ENCODE data around the gene C2orf42.
A peak's percentile ranks its signal among the peaks of the same experiment; 100 is the strongest.

C2orf42 gene

DNA sequence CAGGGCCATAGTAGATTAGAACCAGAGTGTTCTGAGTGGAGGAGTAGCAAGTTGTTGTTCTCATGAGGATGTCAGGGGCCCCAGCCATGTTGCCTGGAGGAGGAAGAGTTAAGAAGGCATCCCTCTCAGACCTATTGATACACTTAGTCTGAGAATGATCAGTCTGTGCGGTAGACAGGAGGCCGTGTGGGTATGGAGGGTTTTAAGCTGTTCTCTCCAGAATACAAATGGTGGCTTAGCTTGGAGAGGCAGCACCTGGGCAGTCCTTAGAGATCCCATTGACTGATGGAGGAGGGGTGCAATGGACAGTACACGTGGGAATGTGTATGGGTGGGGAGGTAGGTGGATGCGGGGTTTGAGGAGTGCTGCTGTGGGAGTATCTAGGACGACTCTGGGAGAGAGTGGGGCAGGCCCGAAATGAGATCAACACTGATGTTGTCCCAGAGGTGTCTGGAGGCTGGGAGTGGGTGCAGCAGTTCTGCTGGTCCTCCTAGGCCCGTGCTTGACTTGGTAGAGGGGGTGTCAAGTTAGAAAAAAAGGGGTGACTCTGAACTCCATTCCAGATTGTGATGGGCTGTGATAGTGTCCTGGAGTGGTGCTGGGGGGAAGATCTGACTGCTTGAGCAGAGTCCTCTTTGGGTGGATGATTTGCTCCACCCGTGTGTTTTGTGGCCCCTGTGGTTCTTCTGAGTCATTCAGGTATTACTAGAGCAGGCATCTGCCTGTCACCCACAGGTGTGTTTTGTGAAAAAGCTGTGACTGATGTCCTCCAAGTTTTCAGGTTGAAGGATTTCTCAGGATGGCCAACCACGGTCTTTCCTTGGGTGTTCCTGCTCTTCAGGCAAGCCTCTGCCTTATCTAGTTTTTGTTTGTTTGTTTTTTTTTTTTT, 44.7 kb downstream of the C2orf42 start:
- peak; percentile 48 for DNase-seq (ENCODE audit: low spot score)
- in situ Hi-C loops (cut with MboI; ENCODE audit: low pct_unique_long_range_greater_than_20kb, low sequenced_read_pairs, unreplicated experiment), result loop anchor here (10.0 kb wide), 1 partner anchor 231 kb away; the partner anchor contains the start of gene MXD1
- TF ChIP-seq, protein P1, sequence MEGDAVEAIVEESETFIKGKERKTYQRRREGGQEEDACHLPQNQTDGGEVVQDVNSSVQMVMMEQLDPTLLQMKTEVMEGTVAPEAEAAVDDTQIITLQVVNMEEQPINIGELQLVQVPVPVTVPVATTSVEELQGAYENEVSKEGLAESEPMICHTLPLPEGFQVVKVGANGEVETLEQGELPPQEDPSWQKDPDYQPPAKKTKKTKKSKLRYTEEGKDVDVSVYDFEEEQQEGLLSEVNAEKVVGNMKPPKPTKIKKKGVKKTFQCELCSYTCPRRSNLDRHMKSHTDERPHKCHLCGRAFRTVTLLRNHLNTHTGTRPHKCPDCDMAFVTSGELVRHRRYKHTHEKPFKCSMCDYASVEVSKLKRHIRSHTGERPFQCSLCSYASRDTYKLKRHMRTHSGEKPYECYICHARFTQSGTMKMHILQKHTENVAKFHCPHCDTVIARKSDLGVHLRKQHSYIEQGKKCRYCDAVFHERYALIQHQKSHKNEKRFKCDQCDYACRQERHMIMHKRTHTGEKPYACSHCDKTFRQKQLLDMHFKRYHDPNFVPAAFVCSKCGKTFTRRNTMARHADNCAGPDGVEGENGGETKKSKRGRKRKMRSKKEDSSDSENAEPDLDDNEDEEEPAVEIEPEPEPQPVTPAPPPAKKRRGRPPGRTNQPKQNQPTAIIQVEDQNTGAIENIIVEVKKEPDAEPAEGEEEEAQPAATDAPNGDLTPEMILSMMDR (IDR thresholded peaks at IDR 0.05; ENCODE audit: extremely low read depth, insufficient read depth, missing control alignments), result no peak

DNA sequence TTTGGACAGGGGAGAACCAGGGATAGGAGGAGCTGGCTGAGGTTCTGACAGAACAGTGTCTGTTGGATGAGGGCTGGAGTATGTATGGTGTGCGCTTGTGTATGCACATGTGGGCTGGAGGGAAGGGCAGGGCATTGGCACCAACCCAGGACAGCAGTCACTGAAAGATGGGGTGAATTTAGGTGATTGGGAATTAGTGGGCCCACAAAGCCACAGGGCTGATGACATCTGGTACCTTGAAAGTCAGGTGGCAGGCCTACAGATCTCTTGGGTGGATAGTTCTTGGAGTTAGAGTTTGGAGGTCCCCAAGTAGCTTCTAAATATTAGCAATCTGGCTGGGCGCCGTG, 45.7 kb downstream of the C2orf42 start:
- in situ Hi-C loops (cut with MboI; ENCODE audit: low pct_unique_long_range_greater_than_20kb, low sequenced_read_pairs, unreplicated experiment), result loop anchor here (10.0 kb wide), 1 partner anchor 230 kb away; the partner anchor contains the start of gene MXD1

GRCh38 chr2:70144443-70145143, 46.2 kb downstream of the C2orf42 start:
- TF ChIP-seq, protein P1 (IDR thresholded peaks at IDR 0.05; ENCODE audit: extremely low read depth, insufficient read depth, missing control alignments), result no peak
- DNase-seq (ENCODE audit: low spot score), result no peak
- in situ Hi-C loops (cut with MboI; ENCODE audit: low pct_unique_long_range_greater_than_20kb, low sequenced_read_pairs, unreplicated experiment), result loop anchor here (10.0 kb wide), 1 partner anchor 230 kb away; the partner anchor contains the start of gene MXD1

More for the DNA sequence above, 45.7 kb downstream of the C2orf42 start:
- no peak for DNase-seq (ENCODE audit: low spot score)
- TF ChIP-seq, protein P1 (IDR thresholded peaks at IDR 0.05; ENCODE audit: extremely low read depth, insufficient read depth, missing control alignments), result no peak

- in situ Hi-C loops (cut with MboI; ENCODE audit: low pct_unique_long_range_greater_than_20kb, low sequenced_read_pairs, unreplicated experiment), result loop anchor here (10.0 kb wide), 1 partner anchor 229 kb away; the partner anchor contains the start of gene MXD1
- TF ChIP-seq, protein P1 (IDR thresholded peaks at IDR 0.05; ENCODE audit: extremely low read depth, insufficient read depth, missing control alignments), result no peak
- DNase-seq (ENCODE audit: low spot score), result no peak
Measured at GRCh38 chr2:70143314-70144150, 47.3 kb downstream of the C2orf42 start.

DNA sequence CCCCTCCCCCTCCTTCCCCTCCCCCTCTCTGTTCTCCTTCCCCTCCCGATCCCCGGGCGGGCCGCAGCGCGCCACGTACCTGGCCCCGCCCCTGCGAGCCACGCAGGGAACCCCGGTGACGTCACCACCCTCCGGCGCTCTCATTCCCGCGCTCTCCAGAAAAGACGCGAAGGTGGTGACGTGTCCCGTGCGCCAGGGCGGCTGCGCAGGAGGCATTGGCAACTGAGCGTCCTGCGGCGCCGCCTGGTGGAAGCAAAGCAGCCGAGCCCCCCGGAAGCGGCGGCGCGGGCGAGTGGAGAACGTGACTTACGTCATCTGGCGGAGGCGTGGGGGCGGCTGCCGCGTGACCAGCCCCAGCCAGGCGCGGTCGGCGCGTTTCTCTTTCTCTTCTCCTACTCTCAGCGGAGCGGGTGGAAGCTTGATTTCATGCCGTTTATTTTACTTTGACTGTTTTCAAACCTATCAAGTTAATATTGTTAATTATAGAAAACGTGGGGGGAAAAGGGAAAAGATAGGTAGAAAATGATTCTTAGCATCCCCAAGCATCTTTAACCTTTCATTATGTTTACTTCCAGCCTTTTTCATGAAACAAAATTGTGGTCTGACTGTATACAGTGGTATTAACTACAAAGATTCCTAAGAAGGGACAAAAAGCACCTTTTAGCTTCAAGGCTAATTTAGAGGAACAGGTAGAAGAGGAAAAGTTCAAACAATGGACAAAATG, 48.1 kb downstream of the C2orf42 start:
- in situ Hi-C loops (cut with MboI; ENCODE audit: low pct_unique_long_range_greater_than_20kb, low sequenced_read_pairs, unreplicated experiment), result loop anchor here (10.0 kb wide), 1 partner anchor 228 kb away; the partner anchor contains the start of gene MXD1
- DNase-seq (ENCODE audit: low spot score), result peak; percentile 97
- TF ChIP-seq, protein P1 (IDR thresholded peaks at IDR 0.05; ENCODE audit: extremely low read depth, insufficient read depth, missing control alignments), result peak; percentile 99

Measured in GM13977 (cell line).